GM12878 (cell line): ENCODE measurements around the gene MESP2. TPM values are rescaled to one million over a fixed set of nuclear protein-coding genes. Genes with fewer than 3 reads are reported as not detected.

Experiments used
- ATAC-seq: fragments of 200-7000 bp; cut with Tn5 transposase; 3 replicates; pipeline ENCODE4 v1.9.1; 2020; ENCODE audit warnings: mild to moderate bottlenecking, moderate library complexity
- BruUV-seq: library from RNA; stranded (reverse); fragments of 400-500 nt; replicated peaks from 2 replicates; lab custom pipeline; 2021; lab: Mats Ljungman, UMichigan
- CTCF ChIA-PET: fragments of 300-600 bp; sonication (Branson Sonifier 250); formaldehyde crosslinking; extraction: SDS; loops from one replicate; lab custom pipeline; 2021; ENCODE audit warnings: inconsistent platforms; lab: Yijun Ruan, JAX
- POLR2A ChIA-PET: fragments of 350-600 bp; formaldehyde crosslinking; extraction: SDS; loops from one replicate; lab custom pipeline; 2021; ENCODE audit warnings: inconsistent platforms; lab: Charles Lee
- RAD21 ChIA-PET: fragments of 300-600 bp; sonication (Branson Sonifier 250); formaldehyde crosslinking; loops from one replicate; lab custom pipeline; 2023; ENCODE audit warnings: antibody characterized with exemption; ENCODE audit not compliant: unreplicated experiment; lab: Charles Lee
- SMC1A ChIA-PET: fragments of 300-600 bp; sonication (Branson Sonifier 250); formaldehyde crosslinking; loops from one replicate; lab custom pipeline; 2023; ENCODE audit not compliant: unreplicated experiment, uncharacterized antibody; lab: Charles Lee
- DNase-seq: peaks from one replicate; pipeline ENCODE4 v3.0.0-alpha.2; 2011; ENCODE audit warnings: low read depth, low spot score
- FAIRE-seq: peaks from 3 replicates; lab custom pipeline; 2011; peaks lifted over from hg19 to GRCh38; lab: Jason Lieb, UNC
- H2AFZ ChIP-seq: 2 replicates; pipeline ENCODE4 v1.6.0; 2011; ENCODE audit warnings: low read depth, low read length, control low read depth; ENCODE audit not compliant: control insufficient read depth
- H3K27ac ChIP-seq: 2 replicates; pipeline ENCODE4 v1.5.1; 2011; ENCODE audit warnings: control low read depth; ENCODE audit not compliant: control insufficient read depth, insufficient read depth
- H3K27me3 ChIP-seq, 2 experiments: replicated peaks in 1 of 2; 2 replicates each; pipeline versions ENCODE4 v1.6.0 to v1.6.1; 2011; ENCODE audit warnings: low read length in 1 of 2; ENCODE audit not compliant: control insufficient read depth in 2 of 2, insufficient read depth in 2 of 2
- H3K36me3 ChIP-seq, 2 experiments: 2 replicates each; pipeline ENCODE4 v1.5.1; 2011; ENCODE audit warnings: low read length in 1 of 2; ENCODE audit not compliant: control insufficient read depth in 2 of 2, insufficient read depth in 2 of 2
- H3K4me1 ChIP-seq: 2 replicates; pipeline ENCODE4 v1.6.1; 2011; ENCODE audit warnings: mild to moderate bottlenecking, low read length, moderate library complexity, mixed read lengths; ENCODE audit not compliant: control insufficient read depth, insufficient read depth
- H3K4me2 ChIP-seq: 2 replicates; pipeline ENCODE4 v1.6.0; 2011; ENCODE audit warnings: control low read depth; ENCODE audit not compliant: control insufficient read depth, insufficient read depth
- H3K4me3 ChIP-seq: fragments of 200-600 bp; sonication (generic); 2 replicates; pipeline ENCODE4 v1.5.1; 2016
- H3K79me2 ChIP-seq: 2 replicates; pipeline ENCODE4 v1.6.0; 2011; ENCODE audit warnings: low read length; ENCODE audit not compliant: control insufficient read depth, insufficient read depth
- H3K9ac ChIP-seq: 2 replicates; pipeline ENCODE4 v1.8.0; 2011; ENCODE audit warnings: low read length, control low read depth, mixed read lengths; ENCODE audit not compliant: control insufficient read depth, insufficient read depth
- H3K9me3 ChIP-seq: replicated peaks from 3 replicates; pipeline ENCODE4 v1.5.1; 2011; ENCODE audit warnings: mild to moderate bottlenecking, low read length; ENCODE audit not compliant: control insufficient read depth, insufficient read depth
- H4K20me1 ChIP-seq: 2 replicates; pipeline ENCODE4 v1.6.0; 2011; ENCODE audit not compliant: control insufficient read depth, insufficient read depth
- CBX3 ChIP-seq: fragments of 200-600 bp; sonication (generic); IDR thresholded peaks from 2 replicates; pipeline ENCODE4 v1.6.1; 2016; ENCODE audit warnings: low read depth, borderline replicate concordance
- CTCF ChIP-seq, 3 experiments: IDR thresholded peaks in 2 of 3; conservative IDR thresholded peaks in 1 of 3; 2 replicates each; pipeline ENCODE4 v1.5.1; 2011; ENCODE audit warnings: low read depth in 3 of 3, low read length in 3 of 3, mild to moderate bottlenecking in 3 of 3, control low read depth in 2 of 3, moderate library complexity in 2 of 3, inconsistent platforms in 1 of 3, mixed read lengths in 1 of 3; ENCODE audit not compliant: control insufficient read depth in 2 of 3, insufficient read depth in 1 of 3; ENCODE audit errors: extremely low read depth in 1 of 3
- MTA2 ChIP-seq: fragments of 450-650 bp; IDR thresholded peaks from 2 replicates; pipeline ENCODE4 v1.6.1; 2016; ENCODE audit warnings: low read depth, mild to moderate bottlenecking, moderate library complexity
- NR2F1 ChIP-seq: fragments of 450-650 bp; conservative IDR thresholded peaks from 2 replicates; pipeline ENCODE4 v1.6.1; 2017; ENCODE audit warnings: mild to moderate bottlenecking
- PAX5 ChIP-seq: IDR thresholded peaks from 2 replicates; pipeline ENCODE4 v1.6.1; 2011; ENCODE audit warnings: low read depth, low read length, borderline replicate concordance
- PKNOX1 ChIP-seq: fragments of 450-650 bp; IDR thresholded peaks from 2 replicates; pipeline ENCODE4 v1.6.1; 2016; ENCODE audit warnings: mild to moderate bottlenecking
- RELA ChIP-seq: fragments of 450-650 bp; IDR thresholded peaks from 2 replicates; pipeline ENCODE4 v1.8.0; 2014; ENCODE audit warnings: borderline replicate concordance; ENCODE audit not compliant: partially characterized antibody
- RFX5 ChIP-seq: IDR thresholded peaks from 2 replicates; pipeline ENCODE4 v1.6.1; 2011; ENCODE audit warnings: low read depth, low read length, improper control_type of control experiment
- SMC3 ChIP-seq: IDR thresholded peaks from 2 replicates; pipeline ENCODE4 v1.6.1; 2011; ENCODE audit warnings: low read length, improper control_type of control experiment, borderline replicate concordance
- SUZ12 ChIP-seq: fragments of 200-600 bp; sonication (generic); IDR thresholded peaks from one replicate; pipeline ENCODE4 v1.6.1; 2018; ENCODE audit warnings: antibody characterized with exemption, mild to moderate bottlenecking; ENCODE audit not compliant: unreplicated experiment
- TBL1XR1 ChIP-seq: IDR thresholded peaks from 2 replicates; pipeline ENCODE4 v1.6.1; 2012; ENCODE audit warnings: low read depth, low read length, improper control_type of control experiment
- ZBTB11 ChIP-seq: fragments of 450-650 bp; formaldehyde crosslinking; IDR thresholded peaks from 2 replicates; pipeline ENCODE4 v1.5.0; 2022; ENCODE audit warnings: mild to moderate bottlenecking, missing genetic modification characterization
- WGBS: methylation state at CpG from one replicate; pipeline ENCODE4 v1.1.6; 2016; ENCODE audit warnings: low lambda C conversion rate; ENCODE audit not compliant: insufficient replicate concordance, insufficient coverage; ENCODE audit errors: missing lambda C conversion rate; 5-methylcytosine and 5-hydroxymethylcytosine counted together
- in situ Hi-C: fragments of 300-500 bp; cut with MboI; formaldehyde crosslinking; loops from 9 replicates; pipeline ENCODE4 v1.14.3; 2018; ENCODE audit warnings: mixed read lengths
- intact Hi-C: fragments of 100-400 bp; cut with micrococcal nuclease; formaldehyde crosslinking; loops from one replicate; pipeline ENCODE4 v1.14.2; 2022; ENCODE audit not compliant: unreplicated experiment
- polyA plus RNA-seq, 11 experiments: library from polyadenylated mRNA; depleted of rRNA in 4 of 11; unstranded in 6 of 11; stranded (reverse) in 5 of 11; fragments of >200 nt; fragmentation: Nextera tagmentation in 4 of 11; fragmentation: Illumina TruSeq in 1 of 11; extraction: Ambion mirVana in 4 of 11; extraction: Trizol in 1 of 11; gene quantifications; 1 replicate in 1 of 11; 2 replicates in 10 of 11; pipeline versions ENCODE4 v1.2.1 to v1.2.3, GENCODE V29; 2011 to 2016; ENCODE audit warnings: inconsistent platforms in 2 of 11, missing spikeins in 2 of 11, low read depth in 1 of 11
- total RNA-seq, 4 experiments: library from RNA; depleted of rRNA in 3 of 4; stranded (reverse); fragments of >200 nt in 3 of 4; fragmentation: Illumina TruSeq in 1 of 4; extraction: Trizol in 1 of 4; gene quantifications; 2 replicates each; pipeline versions ENCODE4 v1.2.1 to v1.2.3, GENCODE V29; 2013 to 2021

MESP2 gene
- total and polyA plus RNA-seq, 10 of the 15 experiments (the other 5 are each of a cell fraction or from before 2014, with no cell fraction given), result 0.04 TPM; not detected in 9

- TF ChIP-seq RFX5 (no peak), MTA2 (no peak)
Measured at GRCh38 chr15:89814112-89814742, 38.1 kb downstream of the MESP2 start (continued).

GRCh38 chr15:89815769-89816168, 39.6 kb downstream of the MESP2 start:
- H3K4me2 ChIP-seq, result no peak overlapping the region
- H3K36me3 ChIP-seq, result no peaks in the 10 kb centered on the region
- no peak overlapping the region for H3K27ac ChIP-seq
- no peaks in the 10 kb centered on the region for H3K79me2 ChIP-seq
- DNase-seq (no peak), FAIRE-seq (no peak), ATAC-seq (no peak)
- ChIA-PET POLR2A (no interaction called here), CTCF (no interaction called here), RAD21 (no interaction called here), SMC1A (no interaction called here)
- intact Hi-C loops, result no loop called here
- H2AFZ ChIP-seq, result no peak overlapping the region
- H3K9ac ChIP-seq, result no peak overlapping the region
- BruUV-seq, result no TSS peak
- no peaks in the 10 kb centered on the region; the same call in 1 of the 2 replicates for H3K4me1 ChIP-seq
- peaks cover 5 to 6% of the 10 kb centered on the region in 2 experiments; a peak in 3 of 4 replicates for H3K27me3 ChIP-seq
- in situ Hi-C loops, result no loop called here
- H4K20me1 ChIP-seq, result no peaks in the 10 kb centered on the region
- 78% methylated on average over 3 of the region's 3 CpGs for WGBS
- H3K9me3 ChIP-seq, result no peaks in the 10 kb centered on the region; the same call in 2 of the 3 replicates
- H3K4me3 ChIP-seq, result no peak overlapping the region
- TF ChIP-seq CTCF (IDR thresholded peaks at IDR 0.05 in 2 of 3, conservative IDR thresholded peaks at IDR 0.05 in 1 of 3; ENCODE audit: control insufficient read depth in 2 of 3, extremely low read depth in 1 of 3, insufficient read depth in 1 of 3, low read depth in 3 of 3, low read length in 3 of 3) (no peak), ZBTB11 (CRISPR knock-in tag) (no peak), PKNOX1 (no peak), SMC3 (no peak), PAX5 (no peak), TBL1XR1 (no peak), NR2F1 (no peak), SUZ12 (no peak), RELA (no peak), CBX3 (no peak)
